Stimulated activated CD4-positive, alpha-beta T cell treated with anti-CD3 and anti-CD28 coated beads, Interleukin-15, amount 100 ng/mL, for 48 hours (primary cell): ENCODE measurements around the gene PLOD3.

Experiments
- DNase-seq, 2 donors: peaks; one replicate each; pipeline ENCODE4 v3.0.0-alpha.2; 2020; ENCODE audit warnings: low read depth in 2 of 2

The PLOD3 gene

DNA sequence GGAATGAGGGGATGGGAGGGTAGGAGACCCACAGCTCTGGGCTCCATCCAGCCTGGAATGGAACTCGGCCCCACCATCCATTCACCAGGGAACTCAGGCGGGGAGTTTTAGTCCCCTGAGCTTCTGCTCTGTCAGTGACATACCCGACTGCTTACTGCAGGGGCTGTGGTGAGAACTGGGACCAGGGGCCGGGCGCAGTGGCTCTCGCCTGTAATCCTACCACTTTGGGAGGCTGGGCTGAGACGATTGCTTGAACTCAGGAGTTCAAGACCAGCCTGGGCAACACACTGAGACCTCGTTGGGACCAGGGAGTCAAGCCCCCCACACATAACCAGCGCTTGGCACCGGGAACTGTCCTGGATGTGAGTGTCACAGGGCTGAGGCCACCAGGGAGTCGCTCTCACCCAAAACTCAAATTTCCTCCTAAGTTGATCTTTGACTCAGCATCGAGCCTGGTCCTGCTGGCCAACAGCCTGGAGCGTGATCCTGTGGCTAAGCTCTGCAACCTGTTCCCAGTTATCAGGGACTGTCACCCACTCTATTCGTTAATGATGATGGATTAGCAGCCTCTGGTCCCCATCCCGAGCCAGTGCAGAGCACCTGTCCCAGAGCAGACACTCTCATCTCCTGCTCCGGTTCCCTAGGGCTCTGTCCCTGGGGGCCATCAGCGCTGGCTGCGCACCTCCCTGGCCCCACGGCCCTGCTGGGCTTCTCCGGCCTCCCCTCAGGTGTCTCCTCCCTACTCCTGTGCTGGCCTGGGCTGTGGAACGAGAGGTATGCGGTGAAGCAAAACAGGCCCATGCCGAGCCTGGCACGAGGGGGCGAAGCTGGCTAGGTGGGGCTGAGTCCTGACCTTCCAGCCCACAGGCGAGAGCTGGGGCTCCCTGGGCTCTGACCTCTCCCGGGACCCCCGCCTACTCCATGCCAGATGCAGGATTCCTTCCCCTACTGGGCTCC, 21.1 kb upstream of the PLOD3 start:
- no peak for DNase-seq

DNA sequence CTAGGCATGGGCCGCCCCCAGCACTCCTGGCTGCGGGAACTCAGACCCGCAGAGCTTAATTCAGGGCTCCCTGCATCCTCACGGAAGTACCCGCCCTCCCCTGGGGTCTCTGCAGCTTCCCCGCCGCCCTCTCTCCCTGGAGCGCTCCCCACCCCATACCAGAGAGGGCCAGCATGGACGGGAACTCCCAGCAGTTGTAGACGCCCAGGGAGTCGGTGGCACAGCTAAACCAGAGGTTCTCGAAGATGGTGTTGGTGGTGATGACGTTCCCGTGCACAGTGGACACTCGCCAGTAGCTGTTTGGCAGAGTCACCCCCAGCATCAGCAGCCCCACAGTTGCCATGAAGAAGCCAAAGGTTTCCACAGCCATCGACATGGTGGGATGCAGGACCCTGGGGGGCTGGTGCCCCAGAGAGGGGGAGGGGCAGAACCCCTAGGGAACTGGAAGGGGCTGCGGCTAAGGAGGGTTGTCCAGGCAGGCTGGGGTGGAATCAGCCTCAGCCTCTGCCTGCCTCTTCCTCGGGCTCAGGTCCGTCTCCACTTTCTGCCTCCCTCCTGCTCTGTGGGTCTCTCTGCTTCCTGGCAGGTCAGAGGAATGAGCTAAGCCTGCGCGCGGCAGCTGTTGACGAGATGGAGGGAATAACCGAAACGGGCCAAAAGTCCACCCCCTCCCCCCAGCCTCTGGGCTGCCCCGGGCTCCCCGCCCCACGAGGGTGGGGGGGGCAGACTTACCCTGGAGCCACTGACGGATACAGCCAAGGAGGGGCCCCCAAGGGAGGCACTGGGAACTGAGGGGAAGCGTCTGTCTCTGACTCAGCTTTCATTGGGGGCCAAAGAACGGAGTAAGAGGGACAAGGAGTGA, 20.1 kb upstream of the PLOD3 start, which contains the start of gene CLDN15:
TSS of gene CLDN15 (minus strand) at position 597 of the 862 bp plus-strand sequence. CDS start at position 376, 221 bp downstream.
- DNase-seq, result no peak

DNA sequence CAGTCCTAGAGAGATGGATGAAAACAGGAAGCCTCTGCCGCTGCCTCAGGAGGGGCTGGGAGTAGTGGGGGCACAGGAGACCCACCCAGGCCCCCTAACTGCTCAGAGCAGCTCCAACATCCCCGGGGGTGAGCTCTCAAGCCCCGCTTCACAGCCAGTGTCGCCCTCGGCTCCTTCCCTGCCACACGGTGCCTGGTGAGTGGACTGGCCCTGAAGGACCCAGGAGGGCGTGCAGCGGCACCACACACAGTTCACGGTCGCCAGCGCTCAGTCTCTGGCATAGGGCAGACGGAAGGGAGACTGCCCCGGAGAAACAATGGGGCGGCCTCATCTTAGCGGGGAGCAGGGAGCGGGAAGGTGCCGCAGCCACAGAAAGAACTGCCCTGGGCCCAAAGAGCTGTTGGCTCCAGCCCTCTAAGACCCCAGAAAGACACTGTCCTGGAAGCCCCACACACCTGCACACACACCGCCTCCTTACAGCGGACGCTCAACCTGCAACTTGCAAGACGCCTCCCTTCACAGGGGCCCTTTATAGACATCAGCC, 19.0 kb upstream of the PLOD3 start:
- DNase-seq, result no peak

DNA sequence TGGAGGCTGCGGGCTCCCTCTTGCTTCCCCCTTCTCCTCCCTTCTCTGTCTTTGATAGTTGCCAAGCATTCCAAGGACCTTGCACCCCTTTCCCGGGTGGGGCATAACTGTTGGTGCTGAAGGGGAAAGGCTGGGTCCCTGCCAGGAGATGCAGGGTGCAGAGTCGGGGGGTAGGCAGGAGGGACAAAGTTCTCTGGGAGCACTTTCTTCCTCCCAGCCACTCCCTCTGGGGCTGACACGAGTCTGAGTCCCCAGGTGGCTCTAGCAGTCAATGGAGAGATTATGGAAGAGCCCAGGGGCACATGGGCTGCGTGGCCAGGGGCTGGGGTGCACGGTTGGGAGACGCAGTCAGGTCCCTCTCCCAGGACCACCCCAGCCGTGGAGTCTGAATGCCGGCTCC, 18.1 kb upstream of the PLOD3 start:
- DNase-seq, result no peak

DNA sequence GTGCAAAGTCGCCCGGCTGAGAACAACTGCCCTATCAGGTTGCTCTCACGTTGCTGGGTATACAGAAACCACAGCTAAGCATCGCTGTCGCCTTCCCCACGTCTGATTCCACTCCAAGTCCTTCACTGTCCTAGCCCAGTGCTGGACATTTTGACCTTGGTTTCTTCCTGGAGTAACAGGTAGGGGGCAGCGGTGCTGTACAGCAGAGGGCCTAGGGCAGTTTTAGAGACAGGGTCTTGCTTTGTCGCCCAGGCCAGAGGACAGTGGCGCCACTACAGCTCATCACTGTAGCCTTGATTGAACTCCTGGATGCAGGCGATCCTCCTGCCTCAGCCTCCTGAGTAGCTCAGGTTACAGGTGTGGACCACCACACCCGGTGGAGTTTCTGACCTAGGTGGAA, 17.7 kb upstream of the PLOD3 start:
- no peak for DNase-seq

DNA sequence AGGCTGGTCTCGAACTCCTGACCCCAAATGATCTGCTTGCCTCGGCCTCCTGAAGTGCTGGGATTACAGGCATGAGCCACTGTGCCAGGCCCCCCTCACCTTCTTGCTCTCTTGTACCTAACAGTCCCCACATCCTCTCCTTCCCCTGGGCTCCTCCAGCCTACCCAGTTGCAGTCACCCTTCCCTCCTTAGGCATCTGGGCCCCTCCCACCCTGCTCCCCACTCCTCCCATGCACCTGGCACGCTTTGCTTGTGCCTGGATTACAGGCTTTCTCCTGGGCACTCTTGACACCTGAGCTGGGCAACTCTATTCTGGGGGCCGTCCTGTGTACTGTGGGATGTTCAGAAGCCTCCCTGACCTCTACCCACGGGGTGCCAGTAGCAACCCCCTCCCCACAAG, 17.3 kb upstream of the PLOD3 start:
- DNase-seq, result no peak

DNA sequence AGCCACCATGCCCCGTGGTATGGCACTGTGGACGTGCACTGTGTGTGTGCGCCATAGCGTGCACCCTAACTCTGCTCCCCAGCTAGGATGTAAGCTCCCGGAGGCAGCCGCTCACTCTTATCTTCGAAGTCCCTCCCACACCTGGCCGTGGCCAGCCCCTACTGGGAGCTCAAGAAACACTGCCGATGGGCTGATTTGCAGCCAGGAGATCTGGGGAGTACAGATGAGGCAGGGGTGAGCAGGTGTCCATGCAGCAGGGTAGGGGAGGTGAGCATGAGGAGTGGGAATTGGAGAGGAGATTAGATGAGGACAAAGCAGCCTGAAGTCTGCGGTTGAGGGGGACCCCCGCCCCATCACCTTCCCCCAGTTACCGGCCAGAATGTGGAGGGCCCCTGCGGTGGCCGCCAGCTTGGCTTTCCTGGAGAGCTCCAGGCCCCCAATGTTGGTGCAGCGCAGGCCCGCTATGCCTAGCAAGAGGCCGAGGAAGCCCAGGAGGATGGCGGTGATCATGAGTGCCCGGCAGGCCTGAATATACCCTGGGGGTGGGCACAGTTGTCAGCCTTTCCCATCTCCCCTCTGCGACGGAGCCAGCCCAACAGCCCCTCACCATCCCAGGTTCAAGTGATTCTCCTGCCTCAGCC, 16.6 kb upstream of the PLOD3 start:
- no peak for DNase-seq

DNA sequence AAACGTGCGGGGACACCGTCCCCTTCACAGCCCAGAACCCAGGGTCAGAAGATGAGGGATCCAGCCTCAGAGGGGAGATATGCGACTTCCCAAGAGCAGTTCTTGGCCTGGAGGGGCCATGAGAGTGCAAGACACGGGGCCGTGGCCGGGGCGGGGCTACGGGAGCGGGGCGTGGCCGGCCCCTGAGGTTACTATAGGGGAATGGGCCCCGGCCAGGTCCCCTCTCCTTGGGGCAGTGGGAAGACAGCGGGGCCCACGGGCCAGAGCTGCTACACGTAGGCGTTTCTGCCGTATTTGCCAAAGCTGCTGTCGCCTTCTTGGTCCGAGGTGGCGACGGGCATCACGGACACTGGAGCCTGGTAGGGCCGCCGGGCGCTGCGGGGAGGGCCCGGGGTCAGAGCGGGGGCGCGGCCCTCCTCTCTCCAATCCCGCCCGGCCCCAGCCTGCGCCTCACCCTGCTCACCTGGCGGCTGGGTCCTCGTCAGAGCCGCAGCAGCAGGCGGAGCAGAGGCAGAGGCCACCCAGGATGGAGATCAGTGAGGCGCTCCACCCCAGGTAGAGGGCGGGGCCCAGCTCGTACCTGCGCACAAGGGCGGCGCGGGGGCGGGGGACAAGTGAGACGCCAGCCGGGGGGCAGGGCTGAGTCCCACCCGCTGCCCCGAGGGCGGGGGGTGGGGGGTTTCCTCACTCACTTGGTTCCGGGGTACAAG, 14.9 kb upstream of the PLOD3 start:
- no peak for DNase-seq

DNA sequence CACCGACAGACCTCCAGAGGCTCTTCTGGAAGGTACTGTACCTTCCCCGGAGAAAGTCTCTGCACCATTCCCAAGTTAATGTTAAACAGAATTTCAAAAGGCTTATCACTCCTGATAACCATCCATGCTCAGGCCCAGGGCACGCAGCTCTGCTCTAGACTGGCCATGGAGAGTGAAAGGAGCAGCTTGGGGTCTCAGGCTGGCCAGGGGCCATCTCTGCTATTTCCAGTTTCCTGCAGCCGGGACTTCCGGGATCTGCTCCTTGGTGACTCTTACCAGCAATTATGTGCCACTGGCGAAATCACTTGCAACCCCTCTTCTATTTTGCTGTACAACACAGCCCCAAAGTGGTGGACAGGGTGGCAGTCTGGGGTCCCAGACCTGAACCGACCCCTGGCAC, 14.3 kb upstream of the PLOD3 start:
- DNase-seq, result no peak

DNA sequence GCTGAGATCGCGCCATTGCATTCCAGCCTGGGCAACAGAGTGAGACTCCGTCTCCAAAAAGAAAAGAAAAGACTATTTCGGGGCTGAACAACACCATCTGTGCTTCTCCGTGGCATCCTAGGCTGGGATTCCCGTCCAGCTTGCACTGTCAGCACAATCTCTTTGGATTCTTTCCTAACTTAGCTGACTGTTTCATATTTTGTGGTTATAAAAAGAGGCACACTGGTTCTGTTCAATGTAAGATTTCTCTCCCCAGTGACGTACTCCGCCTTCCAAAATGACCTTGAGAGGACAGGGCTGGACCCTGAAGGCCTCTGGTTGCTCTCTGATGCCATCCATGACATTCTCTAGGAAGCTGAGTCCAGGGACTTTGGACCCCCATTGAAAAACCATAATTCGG, 9.3 kb upstream of the PLOD3 start:
- no peak for DNase-seq

DNA sequence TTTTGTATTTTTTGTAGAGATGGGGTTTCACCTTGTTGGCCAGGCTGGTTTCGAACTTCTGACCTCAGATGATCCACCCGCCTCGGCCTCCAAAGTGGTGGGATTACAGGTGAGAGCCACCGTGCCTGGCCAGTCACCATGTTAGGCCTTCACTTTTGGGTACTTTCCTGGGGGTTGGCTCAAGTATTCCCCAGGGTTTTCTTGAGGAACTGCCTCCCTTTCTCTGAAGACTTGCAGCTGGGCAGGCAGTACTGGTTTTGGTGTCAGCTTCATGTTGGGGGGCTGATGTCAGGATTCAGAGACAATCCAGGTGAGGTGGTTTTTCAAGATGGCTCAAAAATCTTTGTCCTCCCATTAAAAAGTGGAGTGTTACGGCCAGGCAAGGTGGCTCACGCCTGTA, 8.3 kb upstream of the PLOD3 start:
- no peak for DNase-seq

DNA sequence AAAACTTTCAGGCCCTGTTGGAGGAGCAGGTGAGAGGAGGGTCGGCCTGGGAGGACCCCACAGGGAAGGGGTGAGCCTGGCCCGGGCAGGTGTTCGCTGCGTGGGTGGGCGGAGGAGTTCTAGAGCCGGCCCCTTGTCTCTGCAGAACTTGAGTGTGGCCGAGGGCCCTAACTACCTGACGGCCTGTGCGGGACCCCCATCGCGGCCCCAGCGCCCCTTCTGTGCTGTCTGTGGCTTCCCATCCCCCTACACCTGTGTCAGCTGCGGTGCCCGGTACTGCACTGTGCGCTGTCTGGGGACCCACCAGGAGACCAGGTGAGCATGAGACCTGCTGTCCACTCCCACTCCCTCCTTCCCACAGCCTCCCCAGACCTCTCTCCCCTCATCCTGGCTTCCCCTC, 6.1 kb upstream of the PLOD3 start:
- no peak for DNase-seq

DNA sequence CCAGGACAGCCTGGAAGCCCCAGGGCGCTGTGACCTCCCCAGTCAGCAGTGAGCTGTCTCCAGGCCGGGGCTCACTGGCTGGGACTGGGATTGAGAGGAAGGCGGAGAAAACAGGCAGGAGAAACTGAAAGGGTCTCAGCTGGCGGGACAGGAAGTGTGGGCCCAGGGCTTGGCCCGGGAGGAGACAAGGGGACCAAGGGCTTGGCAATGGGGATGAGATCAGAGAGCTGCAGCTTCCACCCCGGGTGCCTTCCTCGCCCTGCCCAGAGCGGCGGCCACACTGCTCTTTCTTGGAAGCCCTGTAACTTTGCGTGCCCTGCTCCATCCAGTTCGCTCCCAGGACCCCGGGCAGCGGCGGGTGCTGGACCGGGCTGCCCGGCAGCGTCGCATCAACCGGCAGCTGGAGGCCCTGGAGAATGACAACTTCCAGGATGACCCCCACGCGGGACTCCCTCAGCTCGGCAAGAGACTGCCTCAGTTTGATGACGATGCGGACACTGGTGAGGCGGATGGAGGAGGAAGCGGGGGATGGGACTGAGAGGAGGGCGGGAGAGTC, 5.0 kb upstream of the PLOD3 start:
- no peak for DNase-seq

DNA sequence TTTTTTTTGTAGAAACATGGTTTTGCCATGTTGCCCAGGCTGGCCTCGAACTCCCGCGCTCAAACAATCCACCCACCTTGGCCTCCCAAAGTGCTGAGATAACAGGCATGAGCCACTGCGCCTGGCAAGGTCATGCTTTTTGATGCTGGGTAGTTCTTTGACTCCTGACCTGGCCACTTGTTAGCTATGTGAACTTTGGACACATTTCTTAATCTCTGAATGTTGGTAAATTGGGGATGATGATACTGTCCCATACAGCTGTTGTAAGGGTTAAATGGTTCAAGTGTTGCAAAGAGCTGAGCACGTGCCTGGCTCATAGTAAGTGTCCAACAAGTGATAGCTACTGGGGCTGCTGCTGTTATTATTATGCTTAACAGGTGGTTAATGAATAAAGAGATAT, 2.9 kb upstream of the PLOD3 start:
- no peak for DNase-seq

DNA sequence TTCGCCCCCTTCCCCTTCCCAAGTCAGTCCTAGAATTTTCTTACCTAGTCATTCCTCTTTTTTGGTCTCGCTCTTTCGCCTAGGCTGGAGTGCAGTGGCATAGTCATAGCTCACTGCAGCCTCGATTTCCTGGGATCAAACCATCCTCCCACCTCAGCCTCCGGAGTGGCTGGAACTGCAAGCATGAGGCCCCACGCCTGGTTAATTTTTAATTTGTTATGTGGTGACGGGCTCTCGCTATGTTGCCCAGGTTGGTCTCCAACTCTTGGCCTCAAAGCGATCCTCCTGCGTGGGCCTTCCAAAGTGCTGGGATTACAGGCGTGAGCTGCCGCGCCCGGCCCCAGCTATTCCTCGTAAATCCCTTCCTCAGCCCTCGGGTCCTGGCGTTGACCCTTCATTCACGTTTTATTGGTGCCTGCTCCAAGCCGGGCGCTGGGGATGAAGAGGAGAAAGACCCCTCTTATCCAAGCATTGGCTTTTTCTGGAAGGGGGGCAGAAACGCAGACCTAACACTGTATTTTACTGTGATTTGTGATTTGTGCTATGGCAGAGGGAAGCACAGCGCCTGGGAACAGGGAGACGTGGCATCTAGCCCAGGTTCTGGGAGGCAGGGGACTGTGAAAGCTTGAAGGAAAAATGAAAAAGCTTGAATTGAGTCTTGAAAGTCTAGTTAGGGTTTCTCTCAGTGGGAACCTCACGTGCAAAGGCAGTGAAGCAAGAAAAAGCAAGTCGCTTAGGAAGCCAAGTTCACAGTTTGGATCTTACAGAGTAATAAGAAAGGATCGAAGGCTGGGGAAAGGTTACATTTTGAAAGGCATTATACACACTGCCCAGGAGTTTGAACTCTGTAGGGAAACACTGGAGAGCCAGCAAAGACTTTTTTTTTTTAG, 1.1 kb upstream of the PLOD3 start:
- DNase-seq, result no peak

DNA sequence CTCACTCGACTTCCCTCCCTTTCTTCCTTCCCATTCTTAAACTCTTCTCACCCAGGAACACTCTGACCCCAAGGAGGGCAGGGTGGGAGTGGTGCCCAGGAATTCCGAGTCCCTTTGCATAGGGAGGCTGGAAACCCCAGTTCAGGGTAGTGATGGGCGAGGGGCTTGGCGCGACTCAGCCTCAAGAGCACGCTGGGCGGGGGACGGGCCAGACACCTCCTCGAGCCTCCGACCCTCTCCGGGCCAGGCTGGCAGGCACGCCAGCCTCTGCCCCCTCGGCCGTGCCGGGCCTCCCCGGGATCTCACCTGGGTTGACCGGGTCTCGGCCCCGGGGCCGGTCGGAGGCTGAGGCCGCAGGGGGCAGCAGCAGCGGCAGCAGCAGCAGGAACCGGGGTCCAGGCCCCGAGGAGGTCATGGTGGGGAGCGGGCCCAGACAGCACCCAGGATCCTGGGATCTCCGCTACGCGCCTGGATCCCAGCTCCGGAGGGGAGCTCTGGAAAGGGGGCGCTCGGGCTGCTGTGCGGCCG, 457 bp downstream of the PLOD3 start:
- DNase-seq, result no peak

DNA sequence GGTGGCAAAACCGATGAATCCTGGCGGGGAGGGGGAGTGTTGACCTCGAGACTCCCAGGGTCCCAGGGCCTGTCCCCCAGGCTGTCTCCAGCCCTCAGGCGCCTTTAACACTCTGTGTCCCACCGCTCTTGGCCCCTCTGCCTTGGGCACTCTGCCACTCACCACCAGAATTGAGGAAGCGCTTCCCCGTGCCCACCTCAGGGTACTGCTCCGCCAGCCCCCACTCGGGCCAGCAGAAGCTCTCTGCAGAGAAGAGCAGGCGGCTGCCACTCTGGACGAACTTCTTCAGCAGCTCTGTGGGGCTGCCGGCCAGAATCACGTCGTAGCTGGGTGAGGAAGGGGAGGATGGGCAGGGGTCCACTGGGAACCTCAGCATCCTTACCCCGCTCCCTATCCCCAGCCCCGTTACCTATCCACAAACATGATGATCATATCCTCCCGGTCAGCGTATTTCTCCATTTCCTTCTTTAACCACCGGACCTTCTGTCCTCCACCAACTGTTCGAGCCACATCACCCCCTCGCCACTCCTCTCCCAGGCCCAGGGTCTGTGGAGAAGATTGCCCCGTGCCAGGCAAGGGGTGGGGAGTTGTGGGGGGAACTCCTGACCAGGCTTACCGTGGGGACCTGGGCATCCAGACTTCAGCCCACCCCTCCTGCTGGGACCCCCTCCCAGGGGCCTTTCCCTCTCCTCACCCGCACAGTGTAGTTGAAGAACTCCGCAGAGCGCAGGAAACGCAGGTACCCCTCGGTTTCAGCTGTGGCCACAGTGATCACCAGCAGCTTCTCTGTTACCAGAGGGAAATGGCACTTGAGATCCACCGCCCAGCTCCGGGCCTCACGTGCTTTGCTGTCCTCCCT, 1.2 kb downstream of the PLOD3 start:
- DNase-seq, result no peak

DNA sequence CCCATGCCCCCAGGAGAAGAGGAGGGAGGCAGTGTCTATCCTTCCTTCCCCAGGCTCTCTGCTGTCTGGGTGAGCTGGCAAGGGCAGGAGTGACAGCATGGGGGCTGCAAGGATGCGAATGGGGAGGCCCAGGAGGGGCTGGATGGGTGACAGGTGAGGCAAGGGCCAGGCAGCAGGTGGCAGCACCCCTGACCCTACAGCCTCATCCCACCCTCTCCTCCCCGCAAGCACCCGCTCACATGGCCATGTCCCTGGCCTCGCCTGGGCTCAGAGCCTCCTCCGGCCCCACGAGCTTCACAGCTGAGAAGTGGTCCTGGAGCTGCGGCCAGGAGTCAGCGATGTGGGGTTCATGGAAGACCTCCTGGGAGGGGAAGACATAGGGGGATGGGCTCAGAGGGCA, 5.4 kb downstream of the PLOD3 start:
- DNase-seq, result no peak

DNA sequence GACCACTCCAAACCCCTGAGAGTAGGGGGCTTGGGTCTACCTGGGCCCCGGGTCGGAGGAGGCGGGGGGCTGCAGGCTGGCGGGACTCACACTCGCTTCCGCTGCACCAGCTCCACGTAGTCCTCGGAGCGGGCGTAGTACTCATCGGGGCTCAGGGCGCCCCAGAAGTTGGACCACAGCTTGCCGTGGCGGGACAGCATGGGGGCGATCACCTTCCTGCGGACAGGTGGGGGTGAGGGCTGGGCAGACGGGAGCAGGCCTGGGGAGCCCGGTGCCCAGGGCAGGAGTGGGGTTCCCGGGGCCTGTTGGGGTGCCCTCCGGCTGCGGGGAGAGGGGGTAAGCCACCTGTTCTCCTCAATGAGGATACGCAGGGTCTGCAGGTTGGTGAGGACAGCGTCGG, 5.9 kb downstream of the PLOD3 start:
- DNase-seq, result no peak
